Activated naive CD8-positive, alpha-beta T cell treated with anti-CD3 and anti-CD28 coated beads, Interleukin-2, amount 10 ng/mL, durations not matched to agents 7 days and 5 days (primary cell): ENCODE measurements around the gene RAVER2. TPM values are rescaled to one million over a fixed set of nuclear protein-coding genes. Genes with fewer than 3 reads are reported as not detected.
A peak's percentile ranks its signal among the peaks of the same experiment; 100 is the strongest.
"Not testable (repeated sequence)": the region's sequence is repeated elsewhere in the genome, so short reads cannot be mapped to it uniquely, and the experiment has no call there.

Experiments used
- ATAC-seq: fragments of 150-1000 bp; cut with Tn5 transposase; one replicate; pipeline ENCODE4 v1.10.0; 2021; ENCODE audit warnings: low read depth, moderate library complexity
- POLR2A ChIA-PET: fragments of 350-600 bp; sonication (Branson Sonifier 250); formaldehyde crosslinking; loops from one replicate; lab custom pipeline; 2021; ENCODE audit warnings: antibody characterized with exemption; lab: Charles Lee
- DNase-seq: peaks from one replicate; pipeline ENCODE4 v3.0.0; 2021
- H3K27ac Mint-ChIP-seq: one replicate; pipeline ENCODE4 v1.8.0; 2022; ENCODE audit warnings: mild to moderate bottlenecking, mixed read lengths
- H3K27me3 Mint-ChIP-seq: one replicate; pipeline ENCODE4 v1.8.0; 2022; ENCODE audit warnings: mild to moderate bottlenecking, moderate library complexity, mixed read lengths
- H3K36me3 Mint-ChIP-seq: one replicate; pipeline ENCODE4 v1.8.0; 2021; ENCODE audit warnings: mild to moderate bottlenecking, mixed read lengths
- H3K4me1 Mint-ChIP-seq: one replicate; pipeline ENCODE4 v1.8.0; 2021; ENCODE audit warnings: mixed read lengths
- H3K4me3 Mint-ChIP-seq: one replicate; pipeline ENCODE4 v1.8.0; 2022; ENCODE audit warnings: mild to moderate bottlenecking, moderate library complexity, mixed read lengths
- H3K9me3 Mint-ChIP-seq: one replicate; pipeline ENCODE4 v1.8.0; 2021; ENCODE audit warnings: mixed read lengths
- total RNA-seq, 2 experiments: library from RNA; stranded (reverse); gene quantifications; one replicate each; pipeline ENCODE4 v1.2.3, GENCODE V29; 2021

The RAVER2 gene, protein sequence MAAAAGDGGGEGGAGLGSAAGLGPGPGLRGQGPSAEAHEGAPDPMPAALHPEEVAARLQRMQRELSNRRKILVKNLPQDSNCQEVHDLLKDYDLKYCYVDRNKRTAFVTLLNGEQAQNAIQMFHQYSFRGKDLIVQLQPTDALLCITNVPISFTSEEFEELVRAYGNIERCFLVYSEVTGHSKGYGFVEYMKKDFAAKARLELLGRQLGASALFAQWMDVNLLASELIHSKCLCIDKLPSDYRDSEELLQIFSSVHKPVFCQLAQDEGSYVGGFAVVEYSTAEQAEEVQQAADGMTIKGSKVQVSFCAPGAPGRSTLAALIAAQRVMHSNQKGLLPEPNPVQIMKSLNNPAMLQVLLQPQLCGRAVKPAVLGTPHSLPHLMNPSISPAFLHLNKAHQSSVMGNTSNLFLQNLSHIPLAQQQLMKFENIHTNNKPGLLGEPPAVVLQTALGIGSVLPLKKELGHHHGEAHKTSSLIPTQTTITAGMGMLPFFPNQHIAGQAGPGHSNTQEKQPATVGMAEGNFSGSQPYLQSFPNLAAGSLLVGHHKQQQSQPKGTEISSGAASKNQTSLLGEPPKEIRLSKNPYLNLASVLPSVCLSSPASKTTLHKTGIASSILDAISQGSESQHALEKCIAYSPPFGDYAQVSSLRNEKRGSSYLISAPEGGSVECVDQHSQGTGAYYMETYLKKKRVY
- total RNA-seq: 1 to 10 TPM; 7.7 to 9.2 TPM

DNA sequence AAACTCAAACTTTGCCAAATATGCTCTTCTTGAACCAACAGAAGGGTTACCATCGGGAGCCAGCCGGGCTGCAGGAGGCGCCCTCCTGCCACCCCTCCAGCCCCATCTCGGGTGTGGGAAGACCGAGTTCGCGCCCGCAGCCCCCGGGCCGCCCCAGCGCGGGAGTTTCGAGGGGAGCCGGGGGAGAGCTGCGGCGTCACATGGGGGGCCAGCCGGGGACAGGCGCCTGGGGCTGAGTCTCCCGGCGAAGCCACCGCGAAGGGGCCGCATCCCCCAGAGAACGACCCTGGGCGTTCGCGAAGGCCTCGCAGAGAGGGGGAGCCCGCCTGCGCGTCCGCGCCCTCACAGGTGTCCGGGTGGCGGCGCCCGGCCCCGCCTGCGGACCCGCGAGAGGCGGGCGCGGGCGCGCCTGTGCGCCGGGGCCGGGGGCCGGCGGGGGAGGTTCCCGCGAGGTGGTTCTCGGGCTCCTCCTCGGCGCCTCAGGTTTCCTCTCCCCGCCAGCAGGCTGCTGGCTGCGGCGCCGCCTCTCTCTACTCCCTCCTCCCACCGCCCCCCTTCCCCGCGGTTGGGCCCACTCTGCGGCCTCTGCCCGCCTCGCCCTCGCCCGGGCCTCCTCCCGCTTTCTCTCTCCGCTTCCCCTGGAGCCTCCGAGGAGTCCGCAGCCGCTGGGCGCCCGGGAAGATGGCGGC, at the start of gene RAVER2:
Gene RAVER2 (plus strand): TSS at position 584 of the 689 bp plus-strand sequence. CDS start 98 bp downstream, at position 682.
- Mint-ChIP-seq H3K36me3 (no peaks in the 10 kb centered on the region), H3K4me1 (peaks cover 17% of the 10 kb centered on the region), H3K27me3 (peaks cover 9% of the 10 kb centered on the region), H3K27ac (peak within 1 kb of the TSS; percentile 84), H3K9me3 (no peaks in the 10 kb centered on the region), H3K4me3 (peak within 1 kb of the TSS; percentile 86)
- POLR2A ChIA-PET: no interaction called here
- ATAC-seq (peak; percentile 81), DNase-seq (peak; percentile 77)

DNA sequence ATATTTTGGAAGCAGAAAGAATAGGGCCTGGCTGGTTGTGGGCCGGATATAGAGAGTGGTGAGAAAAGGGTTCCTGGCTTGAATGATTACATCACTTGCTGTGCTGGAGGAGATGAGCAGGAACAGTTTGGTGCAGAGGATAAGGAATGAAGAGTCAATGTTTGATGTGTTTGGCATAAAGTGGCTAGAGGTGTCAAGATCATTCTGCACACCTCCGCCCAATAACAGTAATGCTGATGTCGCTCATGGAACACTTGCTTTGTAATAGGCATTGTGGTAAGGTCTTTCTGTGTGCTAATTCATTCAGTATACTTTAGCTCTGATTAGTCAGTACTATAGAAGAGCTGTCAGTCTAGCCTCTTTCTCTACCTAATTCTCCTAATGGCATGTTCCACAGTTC, 48.0 kb upstream of the RAVER2 start:
- ATAC-seq (no peak), DNase-seq (no peak)
- no peak overlapping the region for H3K27ac Mint-ChIP-seq
- H3K9me3 Mint-ChIP-seq: no peaks in the 10 kb centered on the region
- H3K4me1 Mint-ChIP-seq: no peaks in the 10 kb centered on the region
- H3K36me3 Mint-ChIP-seq: no peaks in the 10 kb centered on the region
- POLR2A ChIA-PET: no interaction called here
- no peaks in the 10 kb centered on the region for H3K27me3 Mint-ChIP-seq
- H3K4me3 Mint-ChIP-seq: no peak overlapping the region

DNA sequence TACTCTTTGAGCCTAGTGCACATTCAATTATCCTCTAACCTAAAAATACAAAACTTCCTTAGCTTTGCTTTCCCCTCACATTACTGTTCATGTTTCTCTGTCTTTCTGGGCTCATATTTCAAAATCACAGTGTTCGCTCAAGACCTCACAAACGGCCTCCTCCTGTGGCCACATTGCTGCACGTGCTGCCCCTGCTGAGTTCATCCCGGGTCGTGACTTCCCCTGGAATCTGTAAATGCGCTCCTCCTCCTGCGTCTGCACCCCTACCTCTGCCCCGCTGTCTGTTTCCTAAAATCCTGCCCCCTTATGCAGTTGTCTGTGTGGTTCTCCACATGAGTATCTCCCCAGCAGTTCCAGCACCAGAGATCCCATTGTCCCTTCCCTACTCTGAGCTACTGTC, 45.5 kb upstream of the RAVER2 start:
- Mint-ChIP-seq H3K27me3 (peaks cover 3% of the 10 kb centered on the region), H3K4me1 (no peaks in the 10 kb centered on the region), H3K36me3 (no peaks in the 10 kb centered on the region), H3K9me3 (no peaks in the 10 kb centered on the region), H3K27ac (no peak overlapping the region), H3K4me3 (no peak overlapping the region)
- DNase-seq: no peak
- no peak for ATAC-seq
- POLR2A ChIA-PET: no interaction called here

DNA sequence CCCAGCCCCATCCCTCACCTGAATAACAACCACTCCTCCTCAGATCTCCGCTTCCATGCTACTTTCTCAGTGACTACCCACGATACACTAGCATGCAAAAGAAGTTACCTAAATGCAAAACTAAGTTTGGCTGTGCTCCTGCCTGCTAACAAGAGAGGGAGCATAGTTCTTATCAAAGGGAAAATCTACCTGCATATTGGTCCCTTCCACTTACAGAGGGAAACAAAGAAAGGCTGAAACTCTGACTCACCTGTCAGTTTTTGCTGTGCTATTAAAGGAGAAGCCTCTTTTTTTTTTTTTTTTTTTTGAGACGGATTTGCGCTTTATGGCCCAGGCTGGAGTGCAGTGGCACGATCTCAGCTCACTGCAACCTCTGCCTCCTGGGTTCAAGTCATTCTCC, 43.8 kb upstream of the RAVER2 start:
- Mint-ChIP-seq H3K27ac (no peak overlapping the region), H3K36me3 (no peaks in the 10 kb centered on the region), H3K4me1 (no peaks in the 10 kb centered on the region), H3K27me3 (peaks cover 9% of the 10 kb centered on the region), H3K4me3 (no peak overlapping the region), H3K9me3 (no peaks in the 10 kb centered on the region)
- no peak for DNase-seq
- POLR2A ChIA-PET: interaction anchor here (0.7 kb wide), 1 partner anchor 259 kb away, joined by 3 read pairs; no protein-coding TSS in a partner anchor
- ATAC-seq: no peak

DNA sequence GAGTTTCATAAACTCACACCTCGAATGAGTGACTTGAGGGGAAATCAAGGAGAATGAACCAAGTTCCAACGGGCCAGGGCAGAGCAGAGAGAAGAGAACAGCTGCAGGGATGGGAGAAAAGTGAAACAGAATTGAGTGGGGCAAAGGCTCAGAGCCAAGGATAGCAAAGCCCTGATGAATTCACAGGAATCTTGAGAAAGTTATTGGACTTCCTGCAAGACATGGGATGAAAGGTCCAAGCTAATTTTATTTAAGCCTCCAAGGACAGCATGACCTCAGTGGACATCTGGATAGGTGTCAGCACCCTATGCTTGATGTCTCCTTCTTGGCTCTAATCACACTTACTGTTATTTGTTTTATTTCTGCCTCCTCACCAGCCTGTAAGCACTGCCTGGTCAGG, 43.0 kb upstream of the RAVER2 start:
- DNase-seq (no peak), ATAC-seq (no peak)
- H3K4me3 Mint-ChIP-seq: no peak overlapping the region
- POLR2A ChIA-PET: interaction anchor here (0.7 kb wide), 1 partner anchor 260 kb away, joined by 3 read pairs; no protein-coding TSS in a partner anchor
- no peaks in the 10 kb centered on the region for H3K4me1 Mint-ChIP-seq
- H3K27ac Mint-ChIP-seq: no peak overlapping the region
- H3K27me3 Mint-ChIP-seq: peaks cover 9% of the 10 kb centered on the region
- H3K36me3 Mint-ChIP-seq: no peaks in the 10 kb centered on the region
- no peaks in the 10 kb centered on the region for H3K9me3 Mint-ChIP-seq

DNA sequence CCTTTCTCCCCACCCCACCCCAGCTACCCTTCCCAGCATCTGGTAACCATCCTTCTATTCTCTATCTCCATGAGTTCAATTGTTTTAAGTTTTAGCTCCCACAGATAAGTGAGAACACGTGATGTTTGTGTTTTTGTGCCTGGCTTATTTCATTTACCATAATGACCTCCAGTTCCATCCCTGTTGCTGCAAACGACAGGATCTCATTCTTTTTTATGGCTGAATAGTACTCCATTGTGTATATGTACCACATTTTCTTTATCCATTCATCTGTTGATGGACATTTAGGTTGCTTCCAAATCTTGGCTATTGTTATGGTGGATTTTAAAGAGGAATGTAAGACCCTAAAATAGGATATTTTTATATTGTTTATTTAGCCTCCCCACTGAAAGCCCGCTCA, 42.2 kb upstream of the RAVER2 start:
- H3K36me3 Mint-ChIP-seq, POLR2A ChIA-PET, H3K4me1 Mint-ChIP-seq, H3K9me3 Mint-ChIP-seq, H3K27me3 Mint-ChIP-seq, DNase-seq, ATAC-seq, H3K27ac Mint-ChIP-seq, H3K4me3 Mint-ChIP-seq: not testable (repeated sequence)

DNA sequence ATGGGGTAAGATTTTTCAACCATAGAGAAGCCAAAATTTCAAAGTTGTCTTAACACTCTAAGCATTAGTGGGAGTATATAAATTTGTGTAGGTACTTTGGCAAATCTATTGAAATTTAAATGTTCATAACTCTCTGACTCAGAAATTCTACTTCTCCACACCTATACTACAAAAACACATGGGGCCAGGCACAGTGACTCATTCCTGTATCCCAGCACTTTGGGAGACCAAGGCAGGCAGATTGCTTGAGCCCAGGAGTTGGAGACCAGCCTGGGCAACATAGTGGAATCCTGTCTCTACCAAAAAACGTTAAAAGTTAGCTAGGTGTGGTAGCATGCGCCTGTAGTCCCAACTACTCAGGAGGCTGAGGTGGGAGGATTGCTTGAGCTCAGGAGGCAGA, 41.3 kb upstream of the RAVER2 start:
- Mint-ChIP-seq H3K27me3 (peaks cover 9% of the 10 kb centered on the region), H3K4me1 (no peaks in the 10 kb centered on the region), H3K9me3 (no peaks in the 10 kb centered on the region), H3K27ac (no peak overlapping the region), H3K4me3 (no peak overlapping the region), H3K36me3 (no peaks in the 10 kb centered on the region)
- DNase-seq: no peak
- ATAC-seq: no peak
- POLR2A ChIA-PET: no interaction called here

DNA sequence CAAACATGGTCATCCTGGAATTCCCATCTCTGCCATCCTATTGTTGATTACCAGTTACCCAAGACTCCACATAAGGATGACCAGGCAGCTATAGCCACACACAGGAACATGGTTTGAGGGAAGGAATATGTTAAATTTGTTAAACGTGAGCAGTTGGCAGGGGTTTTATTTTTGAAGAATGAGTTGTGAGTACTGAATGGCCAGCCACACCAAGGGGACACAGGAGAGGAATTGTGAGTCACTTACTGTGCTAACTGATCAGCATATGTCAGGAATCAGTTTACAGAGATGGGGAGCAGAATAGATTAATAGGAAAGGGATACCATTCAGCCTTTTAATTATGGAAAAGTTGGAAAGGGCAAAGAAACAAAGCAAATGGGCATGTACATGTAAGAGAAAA, 39.3 kb upstream of the RAVER2 start:
- H3K4me1 Mint-ChIP-seq: no peaks in the 10 kb centered on the region

DNA sequence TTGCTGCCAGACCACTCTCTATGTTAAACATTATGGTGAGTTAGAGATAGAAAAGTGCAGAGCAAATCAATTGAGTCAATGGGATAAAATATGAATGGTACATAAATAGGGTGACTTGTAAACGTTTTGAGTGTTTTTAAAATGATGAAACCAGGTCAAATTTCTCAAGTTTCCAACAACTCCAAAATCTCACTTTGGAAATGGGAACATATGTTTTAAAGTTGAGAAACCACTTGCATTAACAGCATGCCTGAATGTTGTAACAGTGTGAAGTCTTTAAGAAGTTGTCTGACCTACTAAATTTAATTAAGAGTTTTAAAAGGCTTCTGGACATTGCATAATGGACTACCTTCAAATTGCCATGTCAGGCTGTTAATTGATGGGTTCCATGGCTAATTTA, 33.6 kb upstream of the RAVER2 start:
- POLR2A ChIA-PET: no interaction called here

More for the DNA sequence above, 39.3 kb upstream of the RAVER2 start:
- no peak overlapping the region for H3K4me3 Mint-ChIP-seq
- H3K9me3 Mint-ChIP-seq: no peaks in the 10 kb centered on the region
- H3K36me3 Mint-ChIP-seq: no peaks in the 10 kb centered on the region
- ATAC-seq: no peak
- H3K27ac Mint-ChIP-seq: no peak overlapping the region
- no peak for DNase-seq
- H3K27me3 Mint-ChIP-seq: peaks cover 9% of the 10 kb centered on the region
- POLR2A ChIA-PET: no interaction called here

DNA sequence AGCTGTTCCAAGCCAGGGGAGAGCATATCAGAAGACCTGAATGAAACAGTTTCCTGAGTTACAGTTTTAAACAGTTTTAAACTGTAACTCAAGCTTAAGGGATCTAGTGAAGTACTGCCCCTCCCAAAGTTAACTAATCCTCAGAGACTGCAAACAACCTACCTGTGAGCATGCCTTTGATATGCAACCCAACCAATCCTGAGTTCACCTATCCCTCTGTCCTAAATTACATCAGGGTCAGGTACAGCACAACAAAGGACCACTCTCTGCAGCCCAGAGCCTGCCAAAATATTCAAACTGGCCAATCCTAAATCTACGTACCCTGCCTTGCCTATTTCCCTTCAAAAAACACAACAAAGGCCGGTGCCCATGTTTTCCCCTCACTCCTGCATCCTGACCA, 32.8 kb upstream of the RAVER2 start:
- Mint-ChIP-seq H3K36me3 (no peaks in the 10 kb centered on the region), H3K9me3 (no peaks in the 10 kb centered on the region), H3K27ac (no peak overlapping the region), H3K4me1 (no peaks in the 10 kb centered on the region), H3K4me3 (no peak overlapping the region), H3K27me3 (peaks cover 3% of the 10 kb centered on the region)
- DNase-seq (no peak), ATAC-seq (no peak)
- POLR2A ChIA-PET: no interaction called here

More for the DNA sequence above, 33.6 kb upstream of the RAVER2 start:
- H3K4me3 Mint-ChIP-seq: no peak overlapping the region
- peaks cover 3% of the 10 kb centered on the region for H3K27me3 Mint-ChIP-seq
- H3K27ac Mint-ChIP-seq: no peak overlapping the region
- no peaks in the 10 kb centered on the region for H3K9me3 Mint-ChIP-seq
- no peaks in the 10 kb centered on the region for H3K4me1 Mint-ChIP-seq
- DNase-seq (no peak), ATAC-seq (no peak)
- H3K36me3 Mint-ChIP-seq: no peaks in the 10 kb centered on the region

DNA sequence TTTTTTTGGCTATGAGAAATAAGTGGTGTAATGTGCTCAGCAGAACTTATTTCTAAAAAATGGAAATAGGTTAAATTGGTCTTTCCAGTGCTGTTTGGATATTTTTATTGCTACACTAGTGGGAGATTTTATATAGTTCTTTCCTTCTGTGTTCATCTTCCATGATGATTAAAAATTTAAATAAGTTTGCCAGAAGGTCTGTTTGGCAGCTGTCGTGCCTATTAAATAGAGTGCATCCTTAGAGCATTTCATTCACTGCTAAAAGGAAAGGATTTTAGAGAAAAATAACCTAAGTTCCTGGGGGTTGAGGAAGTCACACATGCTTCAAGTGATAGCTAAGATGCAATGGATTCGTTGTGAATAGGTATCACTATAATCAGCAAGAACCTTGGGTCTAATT, 29.7 kb upstream of the RAVER2 start:
- H3K27me3 Mint-ChIP-seq: peaks cover 14% of the 10 kb centered on the region
- no peak overlapping the region for H3K4me3 Mint-ChIP-seq
- POLR2A ChIA-PET: no interaction called here
- H3K27ac Mint-ChIP-seq: no peak overlapping the region
- peaks cover 3% of the 10 kb centered on the region for H3K9me3 Mint-ChIP-seq
- no peaks in the 10 kb centered on the region for H3K4me1 Mint-ChIP-seq
- ATAC-seq (no peak), DNase-seq (no peak)
- no peaks in the 10 kb centered on the region for H3K36me3 Mint-ChIP-seq

DNA sequence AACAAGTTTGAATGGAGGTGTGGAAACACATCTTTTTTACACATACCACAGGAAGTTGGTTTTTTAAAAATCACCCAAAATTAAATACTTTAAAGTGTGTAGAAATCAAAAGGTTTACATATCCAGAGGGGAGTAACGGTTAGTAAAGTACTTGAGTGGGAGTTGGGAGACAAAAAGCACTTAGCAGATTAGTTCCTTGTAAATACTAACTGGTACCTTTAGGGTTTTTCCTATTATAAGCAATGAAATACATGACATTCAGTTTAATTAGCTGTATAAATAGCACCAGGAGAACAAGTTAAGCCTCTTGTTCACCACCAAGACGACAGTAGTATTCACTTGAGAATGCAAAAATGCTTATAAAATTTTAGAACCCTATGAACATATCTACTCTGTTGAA, 23.7 kb upstream of the RAVER2 start:
- Mint-ChIP-seq H3K27ac (no peak overlapping the region), H3K27me3 (peaks cover 22% of the 10 kb centered on the region), H3K36me3 (no peaks in the 10 kb centered on the region), H3K4me3 (no peak overlapping the region), H3K9me3 (peaks cover 7% of the 10 kb centered on the region), H3K4me1 (no peaks in the 10 kb centered on the region)
- DNase-seq: no peak
- POLR2A ChIA-PET: no interaction called here
- no peak for ATAC-seq

DNA sequence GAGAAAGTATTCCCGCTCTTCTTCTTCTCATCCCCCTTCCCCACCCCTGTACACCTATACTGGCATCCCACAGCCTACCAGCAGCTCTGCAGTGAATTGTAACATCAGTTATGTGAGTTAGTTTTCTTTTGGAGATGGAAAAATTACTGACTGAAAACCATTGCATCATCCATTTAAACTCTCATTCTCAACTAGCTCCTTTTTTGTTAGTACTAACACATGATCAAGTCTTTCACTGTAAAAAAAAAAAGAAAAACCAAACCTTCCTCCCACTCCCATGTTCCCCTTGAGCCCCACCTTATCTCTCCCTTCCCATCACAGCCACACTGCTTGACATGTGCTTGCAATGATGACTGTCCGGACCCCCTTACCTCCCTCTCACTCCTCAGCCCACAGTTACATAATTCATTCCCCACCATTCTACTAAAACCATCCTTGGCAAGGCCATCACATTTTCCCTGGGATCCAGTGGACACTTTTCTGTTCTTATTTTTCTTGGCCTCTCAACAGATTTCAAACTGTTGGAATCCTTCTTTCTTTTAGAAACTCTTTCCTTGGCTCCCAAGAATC, 23.2 kb upstream of the RAVER2 start:
- no peak for ATAC-seq
- H3K27me3 Mint-ChIP-seq: peaks cover 22% of the 10 kb centered on the region
- H3K4me3 Mint-ChIP-seq: no peak overlapping the region
- DNase-seq: no peak
- POLR2A ChIA-PET: no interaction called here
- H3K9me3 Mint-ChIP-seq: peaks cover 7% of the 10 kb centered on the region
- H3K36me3 Mint-ChIP-seq: no peaks in the 10 kb centered on the region
- H3K4me1 Mint-ChIP-seq: no peaks in the 10 kb centered on the region
- H3K27ac Mint-ChIP-seq: no peak overlapping the region
